HG03025 (cell line): ENCODE data around the gene RNPS1.

Experiments used
- ATAC-seq: cut with Tn5 transposase; IDR thresholded peaks from one replicate; pipeline ENCODE4 v1.9.1; 2021; ENCODE audit warnings: mild to moderate bottlenecking, moderate library complexity; ENCODE audit not compliant: unreplicated experiment, low FRiP score

Gene RNPS1

GRCh38 chr16:2204416-2205103, 63.4 kb downstream of the RNPS1 start:
- no peak for ATAC-seq
